ENCODE data around the gene CYB5R2.

CYB5R2 gene

GRCh38 chr11:7638710-7639642 lies 34.3 kb downstream of the CYB5R2 start:
- no peak for DNase-seq (ENCODE audit: low spot score)

- no peak for DNase-seq (ENCODE audit: low spot score)
These were observed 35.7 kb downstream of the CYB5R2 start for GRCh38 chr11:7637447-7638157.

- no peak for DNase-seq (ENCODE audit: low spot score)
These were observed 37.0 kb downstream of the CYB5R2 start for GRCh38 chr11:7636350-7636749.

GRCh38 chr11:7635708-7636107 lies 37.6 kb downstream of the CYB5R2 start:
- DNase-seq (ENCODE audit: low spot score): no peak

GRCh38 chr11:7635137-7635536 lies 38.2 kb downstream of the CYB5R2 start:
- no peak for DNase-seq (ENCODE audit: low spot score)

- no peak for DNase-seq (ENCODE audit: low spot score)
These were observed 41.1 kb downstream of the CYB5R2 start for GRCh38 chr11:7632211-7632610.

GRCh38 chr11:7630002-7630401 lies 43.3 kb downstream of the CYB5R2 start:
- no peak for DNase-seq (ENCODE audit: low spot score)

GRCh38 chr11:7628660-7629059 lies 44.6 kb downstream of the CYB5R2 start:
- DNase-seq (ENCODE audit: low spot score): no peak

- no peak for DNase-seq (ENCODE audit: low spot score)
These were observed 50.6 kb downstream of the CYB5R2 start for GRCh38 chr11:7622721-7623120.

- no peak for DNase-seq (ENCODE audit: low spot score)
These were observed 51.7 kb downstream of the CYB5R2 start for GRCh38 chr11:7621554-7621953.

GRCh38 chr11:7621090-7621489 lies 52.2 kb downstream of the CYB5R2 start:
- DNase-seq (ENCODE audit: low spot score): no peak

- DNase-seq (ENCODE audit: low spot score): no peak
These were observed 54.0 kb downstream of the CYB5R2 start for GRCh38 chr11:7619322-7619721.

- DNase-seq (ENCODE audit: low spot score): no peak
These were observed 56.3 kb downstream of the CYB5R2 start for GRCh38 chr11:7617032-7617431.

Measured in HuH-7.5 (cell line).